Pancreas (tissue), 10 donors: ENCODE results near the gene CD163. TPM values are rescaled to one million over a fixed set of nuclear protein-coding genes. Genes with fewer than 3 reads are reported as not detected.
"Not testable (repeated sequence)": the region's sequence is repeated elsewhere in the genome, so short reads cannot be mapped to it uniquely, and the experiment has no call there.

Experiments
- ATAC-seq, 4 donors: fragments of 200-7000 bp; cut with Tn5 transposase; one replicate each; pipeline versions ENCODE4 v1.8.0 to v1.9.1; 2020; ENCODE audit warnings: mild to moderate bottlenecking in 4 of 4, moderate library complexity in 4 of 4
- DNase-seq, 6 donors: peaks; one replicate each; pipeline ENCODE4 v3.0.0-alpha.2; 2020
- FAIRE-seq: peaks from 2 replicates; lab custom pipeline; 2012; peaks lifted over from hg19 to GRCh38; lab: Jason Lieb, UNC
- H3K27ac ChIP-seq, 4 donors: fragments of 200-600 bp; sonication (generic); 1 replicate in 3 of 4; 2 replicates in 1 of 4; pipeline versions ENCODE4 v1.5.0 to v1.8.0; 2020
- H3K27me3 ChIP-seq, 4 donors: fragments of 200-600 bp; one replicate each; pipeline ENCODE4 v1.8.0; 2021
- H3K36me3 ChIP-seq, 3 donors: fragments of 200-600 bp; sonication (generic) in 1 of 3; one replicate each; pipeline versions ENCODE4 v1.5.0 to v1.8.0; 2020 to 2021
- H3K4me1 ChIP-seq, 3 donors: fragments of 200-600 bp; one replicate each; pipeline ENCODE4 v1.8.0; 2021
- H3K4me3 ChIP-seq, 4 donors: fragments of 200-600 bp; sonication (generic) in 2 of 4; one replicate each; pipeline versions ENCODE4 v1.5.0 to v1.8.0; 2020 to 2021
- H3K9me3 ChIP-seq, 4 donors: fragments of 200-600 bp; one replicate each; pipeline ENCODE4 v1.8.0; 2021
- CTCF ChIP-seq, 4 donors: fragments of 200-600 bp; sonication (generic) in 3 of 4; IDR thresholded peaks; one replicate each; pipeline versions ENCODE4 v1.5.0 to v1.8.0; 2021; ENCODE audit warnings: antibody characterized with exemption in 4 of 4
- WGBS, 2 donors: extraction: QIAGEN DNeasy Blood & Tissue Kit; methylation state at CpG; one replicate each; pipeline ENCODE4 v1.1.7; 2013; 5-methylcytosine and 5-hydroxymethylcytosine counted together
- intact Hi-C, 3 donors: fragments of 100-400 bp; cut with DNase I; formaldehyde crosslinking; loops; one replicate each; pipeline versions ENCODE4 v1.11.1 to v1.14.2; 2022
- polyA plus RNA-seq, 2 donors: library from polyadenylated mRNA; stranded (reverse); fragments of 200-250 nt; gene quantifications; one replicate each; pipeline ENCODE4 v1.2.3, GENCODE V29; 2013
- total RNA-seq, 6 donors: library from RNA; stranded (reverse); fragmentation: NEBNext Ultra II Directional in 4 of 6; extraction: Animal tissue kit (Norgen Biotek cat#: 25700) in 4 of 6; gene quantifications; one replicate each; pipeline versions ENCODE4 v1.2.1 to v1.2.4, GENCODE V29; 2021 to 2023
- donor health status: healthy with polysubstance abuse.
- donor health status: DM: no; HTN: no; CAD: no; lungs with moderate emphysema.
- donor health status: DM: no; HTN: no; CAD: no.
- donor health status: control.
- donor health status: control.
- donor health status: Bipolar disorder and iron deficiency.
- donor health status: DM: yes; HTN: yes; CAD: no.
- donor health status: DM: no; HTN: no; CAD: no.
- donor health status: DM: no; HTN: no; CAD: no.
- donor health status: DM: yes; HTN: yes; CAD: no.

The CD163 gene
- total and polyA plus RNA-seq, 8 donors: 4.7 to 77.0 (median 11.2) TPM

GRCh38 chr12:7441216-7441615 is 62.4 kb downstream of the CD163 start:
- Histone ChIP-seq H3K4me1 (no peaks in the 10 kb centered on the region), H3K36me3 (no peaks in the 10 kb centered on the region), H3K27me3 (no peaks in the 10 kb centered on the region), H3K4me3 (no peak overlapping the region), H3K27ac (no peak overlapping the region), H3K9me3 (no peaks in the 10 kb centered on the region)
- 88 to 92% methylated on average over 1 of the region's 1 CpG for WGBS, 2 donors
- no peak for DNase-seq
- FAIRE-seq: no peak
- no peak for ATAC-seq
- intact Hi-C loops: no loop called here
- no peak for TF ChIP-seq CTCF (IDR thresholded peaks at IDR 0.05)

GRCh38 chr12:7439579-7440505 is 63.7 kb downstream of the CD163 start:
- Histone ChIP-seq H3K36me3 (no peaks in the 10 kb centered on the region), H3K9me3 (no peaks in the 10 kb centered on the region), H3K27me3 (peaks cover 0 to 4% (median 0%) of the 10 kb centered on the region in 4 donors), H3K27ac (no peak overlapping the region), H3K4me3 (peak overlapping the region in 3 of 4 donors; percentile 23 to 43 (median 36)), H3K4me1 (no peaks in the 10 kb centered on the region)
- DNase-seq: peak; percentile 39 to 73 (median 48)
- no peak for TF ChIP-seq CTCF (IDR thresholded peaks at IDR 0.05)
- no peak for FAIRE-seq
- ATAC-seq: peak; percentile 85 to 97 (median 92)
- intact Hi-C loops: no loop called here
- WGBS, 2 donors: 10 to 14% methylated on average over 77 to 84 of the region's 84 CpGs

- H3K9me3 ChIP-seq, H3K4me1 ChIP-seq, DNase-seq, ATAC-seq, H3K27me3 ChIP-seq, FAIRE-seq, intact Hi-C loops, H3K4me3 ChIP-seq, H3K27ac ChIP-seq, H3K36me3 ChIP-seq: not testable (repeated sequence)
- WGBS, 2 donors: 83 to 92% methylated on average over 8 of the region's 8 CpGs
Observed at GRCh38 chr12:7438291-7438995, 65.1 kb downstream of the CD163 start.

GRCh38 chr12:7437494-7437893 is 66.1 kb downstream of the CD163 start:
- FAIRE-seq, H3K36me3 ChIP-seq, H3K27ac ChIP-seq, H3K27me3 ChIP-seq, ATAC-seq, intact Hi-C loops, H3K9me3 ChIP-seq, H3K4me3 ChIP-seq, H3K4me1 ChIP-seq, DNase-seq: not testable (repeated sequence)
- WGBS, 2 donors: 79 to 85% methylated on average over 3 of the region's 3 CpGs

GRCh38 chr12:7434670-7435069 is 68.9 kb downstream of the CD163 start:
- no peak for DNase-seq
- ATAC-seq: no peak

More at GRCh38 chr12:7434670-7435069, 68.9 kb downstream of the CD163 start:
- H3K4me3 ChIP-seq: no peak overlapping the region
- FAIRE-seq: no peak
- no peaks in the 10 kb centered on the region for H3K4me1 ChIP-seq
- no peak overlapping the region for H3K27ac ChIP-seq
- H3K27me3 ChIP-seq: peaks cover 0 to 4% (median 0%) of the 10 kb centered on the region in 4 donors
- intact Hi-C loops: no loop called here
- H3K9me3 ChIP-seq: no peaks in the 10 kb centered on the region
- no peaks in the 10 kb centered on the region for H3K36me3 ChIP-seq
- TF ChIP-seq CTCF (IDR thresholded peaks at IDR 0.05): no peak
